ENCODE measurements around the gene VTI1A.

Gene VTI1A

GRCh38 chr10:112817981-112818777 is 371.2 kb downstream of the VTI1A start:
- no peak for DNase-seq

- DNase-seq: no peak
Measured at GRCh38 chr10:112819231-112819630, 372.2 kb downstream of the VTI1A start.

- DNase-seq: no peak
Measured at GRCh38 chr10:112820320-112820719, 373.3 kb downstream of the VTI1A start.

GRCh38 chr10:112821038-112821437 is 374.0 kb downstream of the VTI1A start:
- no peak for DNase-seq

- DNase-seq: no peak
Measured at GRCh38 chr10:112821663-112822062, 374.6 kb downstream of the VTI1A start.

GRCh38 chr10:112823007-112823406 is 376.0 kb downstream of the VTI1A start:
- DNase-seq: no peak

- no peak for DNase-seq
Measured at GRCh38 chr10:112823604-112824003, 376.6 kb downstream of the VTI1A start.

GRCh38 chr10:112826018-112826697 is 379.1 kb downstream of the VTI1A start:
- DNase-seq: no peak

GRCh38 chr10:112827086-112827485 is 380.1 kb downstream of the VTI1A start:
- DNase-seq: no peak

- no peak for DNase-seq
Measured at GRCh38 chr10:112827951-112828350, 380.9 kb downstream of the VTI1A start.

- no peak for DNase-seq
Measured at GRCh38 chr10:112831859-112832258, 384.8 kb downstream of the VTI1A start.

- no peak for DNase-seq
Measured at GRCh38 chr10:112832361-112832878, 385.4 kb downstream of the VTI1A start.

GRCh38 chr10:112832959-112833358 is 385.9 kb downstream of the VTI1A start:
- DNase-seq: no peak

- DNase-seq: no peak
Measured at GRCh38 chr10:112834751-112835181, 387.8 kb downstream of the VTI1A start.

- no peak for DNase-seq
Measured at GRCh38 chr10:112835217-112835715, 388.3 kb downstream of the VTI1A start.

GRCh38 chr10:112835944-112836451 is 389.0 kb downstream of the VTI1A start:
- DNase-seq: no peak

- DNase-seq: no peak
Measured at GRCh38 chr10:112838784-112839481, 391.9 kb downstream of the VTI1A start.

GRCh38 chr10:112839928-112840654 is 393.1 kb downstream of the VTI1A start:
- no peak for DNase-seq

- no peak for DNase-seq
Measured at GRCh38 chr10:112841549-112841948, 394.5 kb downstream of the VTI1A start.

- no peak for DNase-seq
Measured at GRCh38 chr10:112842832-112843360, 395.9 kb downstream of the VTI1A start.

GRCh38 chr10:112843623-112844022 is 396.6 kb downstream of the VTI1A start:
- DNase-seq: no peak
